Activated T-helper 9 cell treated with anti-CD3 and anti-CD28 coated beads, Interleukin-2, amount 50 U/mL, for 16 hours (primary cell): Measurements from ENCODE around the gene LRP1B.

Experiments
- DNase-seq: peaks from one replicate; pipeline ENCODE4 v3.0.0-alpha.2; 2020; ENCODE audit warnings: low read depth

The LRP1B gene

DNA sequence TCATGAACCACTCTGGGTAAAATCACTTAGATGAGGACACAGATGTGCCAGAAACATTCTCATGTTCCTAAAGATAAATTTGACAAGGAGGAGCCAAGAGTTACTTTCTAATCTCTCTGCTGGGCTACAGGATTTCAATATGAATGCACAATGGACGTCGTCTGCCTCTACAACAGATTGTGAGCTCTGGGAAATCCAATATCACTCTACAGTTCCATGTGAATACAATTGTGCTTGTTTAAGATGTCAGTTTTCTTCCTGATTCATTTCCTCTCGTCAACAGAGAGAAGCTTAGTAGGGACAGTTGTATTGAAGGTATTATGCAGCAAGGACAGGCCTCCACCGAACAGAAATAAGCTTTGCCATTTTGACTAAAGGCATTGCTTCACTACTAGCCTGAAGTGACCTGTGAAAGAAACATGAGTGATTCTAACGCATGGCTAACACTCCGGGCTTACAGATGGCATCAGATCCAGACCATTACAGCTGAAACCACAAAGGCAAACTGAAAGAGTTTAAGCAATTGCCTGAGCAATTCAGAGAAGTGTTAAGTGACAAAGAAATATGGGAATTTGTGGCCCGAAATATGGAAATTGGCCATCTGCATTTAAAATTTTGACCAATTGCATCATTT lies 1591.5 kb downstream of the LRP1B start:
- DNase-seq = no peak

DNA sequence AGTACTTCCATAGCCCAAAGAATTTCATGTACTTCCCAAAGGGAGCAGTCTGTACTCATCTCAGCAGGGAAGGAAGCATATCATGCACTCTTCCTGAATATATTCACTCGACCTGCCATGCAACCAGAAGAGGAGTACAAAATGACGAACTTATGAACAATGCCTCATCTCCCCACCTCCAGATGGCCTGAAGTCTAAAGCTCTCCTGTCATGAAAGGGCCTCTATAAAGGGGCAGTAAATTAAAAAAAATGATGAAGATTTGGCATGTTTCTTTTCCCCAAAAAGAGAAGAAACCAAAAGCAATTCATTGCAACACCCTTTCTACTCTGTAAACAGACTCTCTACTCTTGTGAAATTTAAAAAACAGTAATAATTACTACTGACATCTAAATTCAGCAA lies 1601.1 kb downstream of the LRP1B start:
- no peak for DNase-seq

DNA sequence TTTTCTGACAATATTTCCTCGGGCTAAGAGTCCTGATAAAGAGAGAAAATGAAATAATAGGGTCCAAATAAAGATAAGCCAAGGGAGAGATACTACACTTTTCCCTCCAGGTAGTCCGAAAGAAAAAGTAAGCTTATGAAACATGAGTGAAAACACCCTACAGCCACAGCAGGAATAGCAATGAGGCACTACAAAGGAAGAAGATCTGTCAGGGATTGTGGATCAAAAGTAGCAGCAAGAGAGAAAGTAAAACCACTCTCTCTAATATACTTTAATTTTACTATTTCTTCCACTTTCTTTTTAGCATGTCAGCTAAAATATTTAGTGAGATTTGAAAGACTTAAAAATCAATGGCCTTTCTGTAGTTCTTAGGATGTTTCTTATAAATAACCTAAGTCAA lies 1601.8 kb downstream of the LRP1B start:
- no peak for DNase-seq

DNA sequence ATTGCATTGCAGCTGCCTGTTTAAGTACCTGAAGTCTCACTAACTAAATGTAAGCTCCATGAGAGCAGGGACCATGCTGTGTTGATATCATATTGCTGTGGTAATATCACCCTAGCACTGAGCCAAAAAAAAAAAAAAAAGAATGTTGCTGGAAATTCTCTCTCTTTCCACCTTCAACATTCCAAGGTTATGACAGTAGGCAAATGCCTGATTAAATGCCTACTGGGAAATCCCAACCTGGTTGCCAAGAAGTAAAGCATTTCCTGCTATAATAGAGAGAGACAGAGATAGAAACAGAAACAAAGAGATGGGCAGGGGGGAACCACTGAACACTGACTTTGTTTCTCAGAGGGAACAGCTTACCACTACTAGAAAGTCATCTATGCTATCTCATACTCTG lies 1604.2 kb downstream of the LRP1B start:
- DNase-seq = no peak

DNA sequence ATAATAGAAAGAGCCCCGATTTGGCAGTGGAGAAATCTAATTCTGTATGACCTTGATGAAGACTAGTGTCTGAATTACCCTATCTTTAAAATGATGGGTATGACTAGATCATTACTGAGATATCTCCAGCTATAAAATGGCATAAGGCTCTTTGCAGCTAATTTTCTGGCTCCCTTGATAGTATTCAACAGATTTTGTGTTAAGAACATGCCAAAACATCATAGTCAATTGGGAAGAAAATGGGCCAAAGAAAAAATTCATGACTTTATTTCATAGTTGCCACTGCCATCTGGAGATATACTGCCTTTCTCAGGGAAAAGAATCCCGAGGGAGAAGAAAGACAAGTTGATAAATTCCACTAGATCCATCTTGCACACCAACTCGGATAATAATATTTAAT lies 1618.7 kb downstream of the LRP1B start:
- no peak for DNase-seq

DNA sequence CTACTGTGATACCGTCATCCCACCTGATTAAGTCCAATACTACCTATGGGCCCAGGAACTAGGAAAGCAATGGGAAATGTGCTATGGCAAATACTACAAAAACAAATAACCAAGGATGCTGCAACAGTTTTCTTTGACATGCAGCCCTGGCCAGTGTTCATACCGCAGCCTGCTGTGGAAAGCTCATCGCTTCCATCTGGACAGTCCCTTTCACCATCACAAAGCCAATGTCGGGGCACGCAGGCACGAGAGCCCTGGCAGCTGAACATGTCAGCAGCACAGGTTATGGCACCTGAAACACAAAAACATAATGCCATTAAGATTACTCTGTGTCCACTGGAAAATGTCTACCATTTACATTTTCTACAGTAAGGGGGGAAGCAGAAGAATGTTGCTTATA lies 1621.1 kb downstream of the LRP1B start:
- DNase-seq = no peak

DNA sequence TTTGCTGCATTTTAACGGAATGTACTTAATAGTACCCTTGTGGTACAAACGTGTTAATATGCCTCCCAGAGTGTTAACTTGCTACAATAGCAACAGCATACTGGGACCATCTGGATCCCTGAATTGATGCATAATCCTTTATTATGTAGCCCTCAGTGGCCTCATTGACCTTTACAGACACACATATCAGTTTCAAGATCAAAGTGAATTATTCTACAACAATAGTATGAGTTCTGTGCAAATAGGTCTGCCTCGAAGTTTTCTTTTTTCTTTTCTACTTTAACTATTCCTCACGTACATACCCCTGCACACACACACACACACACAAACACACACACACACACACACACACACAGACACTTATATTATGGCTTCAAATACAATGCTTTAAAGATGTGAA lies 1622.1 kb downstream of the LRP1B start:
- no peak for DNase-seq

DNA sequence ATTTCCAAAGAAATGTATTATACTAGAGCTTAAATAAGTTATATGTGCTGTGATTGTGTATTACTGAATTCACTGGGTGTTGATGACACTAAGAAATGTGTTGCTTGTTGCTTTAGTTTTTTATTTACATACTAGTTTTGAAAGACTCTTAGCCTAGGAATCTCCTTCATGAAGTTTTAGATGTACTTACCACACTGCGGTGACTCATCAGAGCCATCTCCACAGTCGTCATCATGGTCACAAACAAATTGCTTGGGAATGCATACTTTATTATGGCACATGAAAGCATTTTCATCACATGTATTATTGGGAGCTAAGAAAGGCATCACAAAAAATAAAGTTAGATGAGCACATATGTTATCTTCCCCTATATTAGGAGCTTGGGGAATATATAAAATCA lies 1624.2 kb downstream of the LRP1B start:
- DNase-seq = no peak

DNA sequence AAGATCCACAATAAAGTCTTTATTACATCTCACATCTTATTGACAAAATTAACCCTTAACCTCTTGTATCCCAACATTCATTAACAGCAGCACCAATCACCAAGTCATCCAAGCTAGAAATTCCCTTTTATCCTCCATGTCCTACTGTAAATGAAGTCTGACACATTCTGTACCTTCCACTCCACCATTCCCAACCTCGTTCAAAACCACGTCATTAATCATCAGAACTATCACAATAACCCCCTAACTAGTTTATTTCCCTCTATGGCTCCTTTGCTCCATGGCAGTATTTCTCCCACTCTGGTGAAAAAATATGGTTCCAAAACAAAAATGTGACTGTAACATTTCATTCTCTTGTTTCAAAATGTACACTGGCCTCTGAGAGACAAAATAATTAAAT lies 1626.2 kb downstream of the LRP1B start:
- DNase-seq = no peak

DNA sequence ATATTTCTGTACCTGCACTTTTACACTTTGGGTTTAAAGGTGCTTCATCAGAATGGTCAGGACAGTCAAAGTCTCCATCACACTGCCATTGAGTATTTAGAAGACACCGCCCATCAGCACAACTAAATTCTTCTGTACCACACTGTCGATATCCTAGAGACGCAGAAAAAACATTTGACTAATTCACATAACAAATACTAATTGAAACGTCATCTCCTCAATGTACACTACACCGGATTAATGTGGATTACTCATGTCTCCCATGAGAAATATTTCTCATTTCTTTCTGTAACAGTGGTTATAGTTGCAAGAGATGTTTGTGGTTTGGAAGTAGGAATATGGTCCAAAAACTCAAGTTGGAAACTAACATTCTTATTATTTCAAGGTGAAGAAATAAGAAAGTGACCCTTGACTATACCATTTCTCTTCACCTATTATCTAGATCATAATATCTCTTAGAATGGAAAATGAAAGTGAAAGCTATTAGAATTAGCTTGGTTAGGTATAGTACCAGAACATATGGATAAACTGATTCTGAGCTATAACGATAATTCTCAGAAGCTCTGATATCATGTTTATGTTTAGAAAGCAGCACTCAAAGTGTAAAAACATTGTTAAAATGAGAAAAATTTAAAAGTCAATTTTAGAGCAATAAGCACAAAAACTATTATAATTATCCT lies 1627.7 kb downstream of the LRP1B start:
- no peak for DNase-seq

DNA sequence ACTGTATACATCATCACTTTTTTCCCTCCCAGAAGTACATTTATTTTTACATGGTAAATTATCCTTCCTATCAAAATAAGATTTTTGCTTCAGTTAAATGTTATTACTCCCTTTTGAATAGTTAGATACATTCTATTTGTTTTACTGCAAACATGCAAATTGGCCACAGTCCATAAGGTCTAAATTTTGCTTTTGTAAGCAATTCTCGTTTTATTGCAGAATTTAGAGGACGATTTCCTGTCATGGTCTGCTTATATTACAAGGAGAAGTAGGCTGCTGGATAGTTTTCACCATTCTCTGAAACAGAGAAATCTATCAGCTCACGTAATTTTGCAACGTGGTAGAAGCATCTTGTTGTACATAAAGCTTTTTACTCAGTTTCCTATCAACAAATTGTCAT lies 1632.5 kb downstream of the LRP1B start:
- DNase-seq = no peak

DNA sequence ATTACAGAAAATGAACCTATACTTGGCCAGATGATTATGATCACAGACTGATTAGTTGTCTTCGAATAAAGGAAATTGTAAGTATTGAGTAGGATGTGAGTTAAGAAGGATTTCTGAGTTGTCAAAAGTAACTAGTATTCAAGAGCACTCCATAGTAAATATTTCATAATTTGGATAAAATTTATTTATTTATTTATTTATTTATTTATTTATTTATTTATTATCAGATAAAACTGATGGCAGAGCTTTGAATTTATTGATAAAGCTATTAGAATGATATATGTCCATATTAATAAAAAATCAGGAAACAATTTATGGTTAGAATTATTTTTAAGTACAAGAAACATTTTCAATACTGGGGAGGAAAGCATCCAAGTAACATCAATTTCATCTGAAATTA lies 1634.1 kb downstream of the LRP1B start:
- no peak for DNase-seq

DNA sequence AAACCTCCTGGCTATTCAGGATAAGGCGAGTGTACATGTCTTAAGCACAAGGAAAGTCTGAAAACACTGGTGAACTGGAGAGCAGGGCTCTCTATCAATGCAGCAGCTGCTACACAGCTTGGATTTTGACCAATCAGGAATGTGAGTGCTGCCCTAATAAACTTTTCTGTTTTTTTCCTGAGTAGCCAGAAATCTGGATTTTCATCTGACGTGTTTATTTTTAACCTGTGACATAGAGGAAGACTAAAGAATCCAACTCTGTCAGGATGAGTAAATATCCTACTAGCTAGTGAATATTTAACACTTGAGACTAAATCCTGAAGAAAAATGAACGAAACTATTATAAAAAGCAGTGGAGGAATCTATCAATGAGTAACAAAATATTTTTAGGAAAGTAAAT lies 1638.9 kb downstream of the LRP1B start:
- no peak for DNase-seq

DNA sequence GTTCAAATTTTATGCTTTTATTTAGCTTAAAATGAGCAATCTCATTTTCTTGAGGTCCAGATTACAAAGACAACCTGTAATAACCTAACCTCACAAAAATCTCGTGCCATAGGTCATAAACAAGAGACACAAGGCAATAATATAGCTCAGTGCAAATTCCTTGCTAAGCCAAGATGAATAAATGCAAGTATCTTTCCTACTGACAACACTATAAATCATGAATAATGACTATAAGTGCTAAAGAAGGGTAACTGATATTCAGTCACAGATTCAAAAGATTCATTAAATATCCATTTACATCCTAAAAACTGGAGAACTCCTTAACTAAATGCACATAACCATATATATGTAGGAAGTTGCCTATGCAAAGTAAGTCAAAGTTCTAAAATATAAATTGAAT lies 1641.6 kb downstream of the LRP1B start:
- DNase-seq = no peak

DNA sequence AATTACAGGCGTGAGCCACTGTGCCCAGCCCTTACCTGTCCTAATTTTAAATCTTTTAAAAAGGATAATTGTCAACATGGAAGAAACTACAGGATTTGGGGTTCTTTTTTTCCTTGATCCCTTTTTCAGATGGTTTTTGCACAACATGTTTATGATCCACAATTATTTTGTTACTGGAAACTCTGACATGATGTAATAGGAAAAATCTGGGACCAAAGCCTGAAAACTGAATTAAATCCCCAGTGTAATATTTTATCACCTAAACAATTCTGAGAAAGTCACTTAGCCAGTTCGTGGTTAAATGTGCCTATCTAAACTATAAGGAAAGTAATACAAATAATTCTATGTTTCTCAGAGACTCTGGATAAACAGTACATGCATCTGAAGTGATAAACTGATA lies 1649.7 kb downstream of the LRP1B start:
- DNase-seq = no peak

DNA sequence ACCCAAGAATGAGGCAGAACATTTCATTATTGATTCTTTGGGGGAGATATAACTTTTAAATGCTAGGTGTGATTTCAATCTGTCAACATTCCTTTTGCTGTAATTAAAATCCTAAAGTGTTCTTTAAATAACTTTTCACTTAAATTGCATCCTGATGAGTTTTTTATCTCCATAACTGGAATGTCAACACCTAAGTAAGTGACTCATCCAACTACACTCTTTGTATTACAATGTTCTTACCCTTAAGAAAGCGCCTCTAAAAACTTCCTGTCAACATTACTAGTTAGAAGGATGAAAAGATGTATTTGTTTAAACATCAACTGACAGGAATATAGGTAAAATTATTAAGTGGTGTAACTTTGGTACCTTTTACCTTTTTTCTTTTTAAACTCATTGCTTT lies 1657.0 kb downstream of the LRP1B start:
- no peak for DNase-seq

DNA sequence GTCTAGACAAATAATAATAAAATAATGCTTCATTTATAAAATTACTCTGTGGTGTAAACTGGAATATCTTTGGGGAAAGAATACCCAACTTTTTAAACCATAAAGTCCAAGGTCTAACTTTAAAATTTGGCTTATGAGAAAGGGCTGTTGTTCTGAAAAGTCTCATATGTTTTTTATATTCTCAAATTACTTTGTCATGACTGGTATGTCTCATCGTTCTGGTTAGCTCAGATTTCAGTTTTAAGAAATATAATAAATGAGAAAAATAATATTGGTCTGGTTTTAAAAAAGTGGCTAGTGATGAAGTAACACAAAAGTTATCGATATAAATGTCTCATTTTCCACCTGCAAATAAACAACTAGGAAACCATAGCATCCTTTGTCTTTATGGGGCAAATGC lies 1658.1 kb downstream of the LRP1B start:
- no peak for DNase-seq

DNA sequence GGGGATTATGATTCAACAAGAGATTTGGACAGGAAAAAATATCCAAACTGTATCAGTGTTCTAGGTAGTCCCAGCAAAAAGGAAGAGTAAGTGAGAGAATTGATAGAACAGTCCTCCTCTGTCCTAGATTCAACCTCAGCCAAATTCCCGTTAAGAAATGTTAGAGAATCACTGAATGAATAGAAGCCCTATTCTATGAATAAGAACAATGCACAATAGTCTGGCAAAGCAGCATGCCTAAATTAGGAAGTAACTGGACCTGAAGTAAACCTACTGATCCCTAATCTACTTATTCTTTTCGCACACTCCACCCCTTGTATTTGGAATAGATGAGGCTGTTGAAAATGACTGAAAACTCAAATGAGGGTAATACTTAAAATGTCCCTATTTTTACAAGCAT lies 1665.5 kb downstream of the LRP1B start:
- no peak for DNase-seq

DNA sequence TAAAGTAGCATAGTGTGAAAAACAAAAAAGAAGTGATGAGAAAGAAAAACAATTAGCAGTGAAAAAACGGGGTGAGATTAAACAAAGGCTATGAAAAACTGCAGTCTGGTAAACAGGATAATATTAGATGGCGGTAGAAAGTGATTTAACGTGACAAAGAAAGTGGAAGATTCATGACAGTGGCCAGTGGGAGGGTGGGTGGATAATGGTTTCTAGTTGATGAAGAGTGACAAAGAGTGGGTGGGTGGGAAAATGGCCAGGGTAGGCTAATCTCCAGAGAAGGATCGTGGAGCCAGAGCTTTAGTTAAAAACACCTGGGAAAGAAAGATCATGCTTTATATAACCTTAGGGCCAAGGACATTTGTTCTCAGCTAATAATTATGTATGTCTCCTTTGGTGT lies 1667.8 kb downstream of the LRP1B start:
- no peak for DNase-seq

DNA sequence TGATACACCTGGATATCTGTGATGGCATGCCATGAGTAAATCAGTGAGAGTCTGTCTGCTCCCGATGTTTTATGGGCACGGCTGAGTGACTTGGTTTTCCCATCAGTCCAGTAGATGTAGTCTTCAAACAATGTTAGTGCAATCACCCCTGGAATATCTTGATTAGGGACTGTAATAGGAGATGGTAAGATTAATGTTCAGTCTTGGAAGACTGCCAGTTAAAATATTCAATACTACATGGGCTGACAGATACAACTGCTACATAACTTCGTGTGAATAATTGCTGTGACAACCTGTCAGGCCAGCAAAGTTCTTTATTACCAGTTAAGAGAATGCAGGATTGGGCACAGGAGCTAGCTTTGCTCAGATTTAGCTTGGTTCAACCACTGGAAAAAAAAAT lies 1673.3 kb downstream of the LRP1B start:
- no peak for DNase-seq

DNA sequence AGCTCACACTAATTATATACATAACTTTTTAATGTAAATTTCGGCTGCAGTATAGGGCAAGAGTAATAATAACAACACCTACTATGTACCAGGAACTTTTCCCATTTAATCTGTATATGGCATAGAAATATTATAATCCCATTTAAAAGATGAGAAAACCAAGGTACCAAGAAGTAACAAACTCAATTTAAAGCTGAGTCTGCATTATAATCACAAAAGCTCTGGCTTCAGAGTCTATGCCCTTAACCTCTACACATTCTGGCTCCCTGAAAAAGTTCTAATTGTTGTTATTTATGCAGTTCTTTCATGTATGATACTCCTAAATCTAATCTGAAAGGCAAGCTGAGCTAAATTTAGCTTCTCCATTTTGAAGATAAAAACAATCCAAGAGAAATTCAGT lies 1675.5 kb downstream of the LRP1B start:
- no peak for DNase-seq

DNA sequence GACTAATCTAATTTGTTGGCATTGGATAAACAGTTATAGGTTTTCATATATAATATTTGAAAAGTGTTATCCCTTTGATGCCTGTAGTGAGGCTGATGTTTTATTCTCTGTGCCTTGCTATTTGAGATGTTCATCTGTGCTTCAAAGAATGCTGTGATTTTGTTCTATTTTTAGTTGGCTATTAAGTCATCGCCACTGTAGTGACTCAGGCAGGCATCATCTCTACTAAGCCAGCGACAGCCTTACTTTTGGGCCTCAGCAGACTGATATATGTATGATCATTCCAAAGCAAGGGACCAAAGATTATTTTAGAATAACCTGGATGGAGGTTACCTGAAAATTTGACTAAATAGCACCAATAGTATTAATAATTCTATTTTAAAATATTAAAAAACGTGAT lies 1676.1 kb downstream of the LRP1B start:
- no peak for DNase-seq

DNA sequence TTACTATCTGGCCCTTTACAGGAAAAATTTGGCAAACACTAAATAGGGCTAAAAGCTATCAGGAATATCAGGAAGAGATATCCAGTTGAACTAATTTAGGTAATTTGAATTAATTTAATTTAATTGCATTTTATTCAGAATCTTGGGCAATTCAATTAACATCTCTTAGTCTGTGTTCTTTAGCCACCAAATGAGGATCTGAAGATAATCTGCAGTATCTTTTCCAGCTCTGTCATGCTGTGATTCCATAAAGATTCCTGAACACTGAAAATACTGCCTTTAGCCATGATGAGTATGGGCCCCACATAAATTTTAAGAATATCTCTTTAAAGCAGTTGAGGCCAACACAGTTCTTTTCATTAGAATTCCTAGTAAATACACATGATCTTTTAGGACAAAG lies 1679.5 kb downstream of the LRP1B start:
- DNase-seq = no peak

DNA sequence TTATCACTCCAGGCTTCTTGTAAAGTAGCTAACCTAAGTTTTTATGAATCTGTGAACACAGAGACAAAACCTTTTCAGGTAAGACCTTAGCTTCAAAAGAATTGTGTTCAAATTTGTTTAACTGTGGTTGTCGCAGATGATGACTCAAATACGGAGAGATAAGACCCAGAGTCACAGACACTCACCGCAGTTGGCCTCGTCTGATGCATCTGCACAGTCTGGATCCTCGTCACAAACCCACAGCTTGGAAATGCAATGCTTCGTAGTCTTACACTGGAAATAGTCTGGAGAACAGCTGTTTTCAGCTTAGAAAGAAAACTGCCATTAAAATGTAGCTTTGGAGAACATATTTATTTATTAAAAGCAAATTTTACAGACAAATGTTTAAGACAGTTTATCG lies 1688.5 kb downstream of the LRP1B start:
- DNase-seq = no peak
